Cerebellar cortex (tissue), 1 donor: Measurements from ENCODE around the gene PHLDB3.
"Not testable (repeated sequence)": the region's sequence is repeated elsewhere in the genome, so short reads cannot be mapped to it uniquely, and the experiment has no call there.

Source experiments
- DNase-seq: peaks from one replicate; pipeline ENCODE4 v3.0.0-alpha.2; 2015; ENCODE audit warnings: low spot score

PHLDB3 gene

DNA sequence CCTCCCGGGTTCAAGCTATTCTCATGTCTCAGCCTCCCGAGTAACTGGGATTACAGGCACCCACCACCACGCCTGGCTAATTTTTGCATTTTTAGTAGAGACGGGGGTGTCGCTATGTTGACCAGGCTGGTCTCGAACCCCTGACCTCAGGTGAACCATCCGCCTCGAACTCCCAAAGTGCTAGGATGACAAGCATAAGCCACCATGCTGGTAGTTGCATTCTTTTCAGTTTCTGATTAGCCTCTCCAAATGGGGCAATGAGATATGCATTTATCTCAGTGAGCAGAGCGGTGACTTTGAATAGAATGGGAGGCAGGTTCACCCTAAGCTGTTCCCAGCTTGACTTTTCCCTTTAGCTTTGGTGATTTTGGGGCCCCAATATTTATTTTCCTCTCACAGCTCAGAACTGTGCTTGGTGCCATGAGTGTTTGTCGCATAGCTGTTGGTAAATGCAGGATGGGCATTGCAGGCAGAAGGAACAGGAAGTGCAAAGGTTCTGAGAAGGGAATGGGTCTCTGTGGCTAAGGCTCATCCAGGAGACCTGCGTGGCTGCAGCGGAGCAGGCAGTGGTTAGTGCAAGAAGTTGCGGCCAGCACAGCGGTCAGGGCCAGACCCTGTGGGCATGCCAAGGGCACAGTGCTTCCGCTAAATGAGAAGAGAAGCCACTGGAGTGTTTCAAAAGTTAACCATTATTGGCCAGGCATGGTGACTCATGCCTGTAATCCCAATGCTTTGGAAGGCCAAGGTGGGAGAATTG lies 59.8 kb downstream of the PHLDB3 start:
- DNase-seq: no peak

DNA sequence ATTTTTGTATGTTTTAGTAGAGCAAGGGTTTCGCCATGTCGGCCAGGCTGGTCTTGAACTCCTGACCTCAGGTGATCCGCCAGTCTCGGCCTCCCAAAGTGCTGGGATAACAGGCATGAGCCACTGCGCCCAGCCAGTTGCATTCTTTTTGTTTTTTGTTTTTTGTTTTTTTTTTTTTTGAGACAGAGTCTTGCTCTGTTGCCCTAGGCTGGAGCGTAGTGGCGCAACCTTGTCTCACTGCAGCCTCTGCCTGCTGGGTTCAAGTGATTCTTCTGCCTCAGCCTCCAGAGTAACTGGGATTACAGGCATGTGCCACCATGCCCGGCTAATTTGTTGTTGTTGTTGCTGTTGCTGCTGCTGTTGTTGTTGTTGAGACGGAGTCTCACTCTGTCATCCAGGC lies 60.5 kb downstream of the PHLDB3 start:
- DNase-seq: not testable (repeated sequence)

DNA sequence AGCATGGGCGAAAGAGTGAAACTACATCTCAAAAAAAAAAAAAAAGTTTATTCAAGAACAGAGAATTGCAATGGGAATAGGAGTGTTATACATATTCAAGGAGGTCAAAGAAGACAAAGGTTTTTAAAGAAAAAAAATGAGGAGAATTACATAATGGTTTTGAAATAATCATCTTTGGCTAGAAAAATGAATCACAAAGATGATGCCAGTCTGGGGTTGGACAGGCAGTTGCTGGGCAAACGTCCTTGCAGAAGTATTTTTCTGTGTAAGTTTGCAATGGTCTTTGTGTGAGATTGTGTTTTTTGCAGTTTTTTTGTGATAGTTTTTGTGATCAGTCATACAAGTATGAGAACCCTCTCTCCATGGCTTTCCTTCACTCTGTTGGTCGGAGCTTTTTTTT lies 62.8 kb downstream of the PHLDB3 start:
- no peak for DNase-seq

DNA sequence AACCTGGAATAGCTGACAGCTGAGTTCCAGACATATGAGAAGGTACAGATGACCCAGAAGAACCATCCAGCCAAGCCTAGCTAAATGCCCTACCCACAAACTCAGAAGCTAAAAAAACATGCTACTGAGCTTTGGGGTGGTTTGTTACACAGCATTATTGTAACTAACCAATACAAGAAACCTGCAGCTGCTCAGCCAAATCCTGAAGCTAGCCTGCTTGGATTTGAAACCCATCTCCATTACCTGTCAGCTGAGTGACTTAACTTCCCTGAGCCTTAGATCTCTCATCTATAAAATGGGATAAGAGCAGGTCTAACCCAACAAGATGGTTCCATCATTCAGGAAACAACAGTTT lies 64.9 kb downstream of the PHLDB3 start:
- no peak for DNase-seq

DNA sequence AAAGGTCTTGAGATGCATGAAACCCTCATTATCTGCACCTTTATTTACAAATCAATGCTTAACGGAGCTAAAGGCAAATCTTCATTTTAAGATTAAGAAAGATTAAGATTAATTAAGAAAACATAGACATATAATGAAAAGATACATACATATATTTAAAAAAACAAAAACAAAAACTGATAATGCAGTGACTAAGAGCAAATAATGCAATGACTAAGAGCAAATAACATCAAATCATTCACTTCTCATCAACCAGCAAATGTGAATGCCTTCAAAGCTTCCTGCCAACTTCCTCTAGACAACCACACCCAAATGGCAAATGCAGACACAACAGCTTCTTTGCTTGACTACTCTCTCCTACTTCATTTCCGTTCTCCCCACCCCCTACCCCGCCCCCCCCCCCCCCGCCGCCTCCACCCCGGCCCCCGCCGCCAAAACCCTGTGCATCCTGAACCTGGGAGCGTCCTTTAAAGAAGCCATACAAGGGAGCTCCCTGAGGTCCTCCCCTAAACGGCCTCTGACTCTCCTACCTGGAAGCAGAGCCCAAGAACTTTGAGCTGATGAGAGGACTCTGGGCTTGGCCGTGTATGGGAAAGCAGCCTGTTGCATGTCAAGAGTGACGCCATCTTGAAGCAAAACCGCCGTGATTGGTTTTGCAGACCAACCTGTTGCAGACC lies 65.4 kb downstream of the PHLDB3 start:
- no peak for DNase-seq

DNA sequence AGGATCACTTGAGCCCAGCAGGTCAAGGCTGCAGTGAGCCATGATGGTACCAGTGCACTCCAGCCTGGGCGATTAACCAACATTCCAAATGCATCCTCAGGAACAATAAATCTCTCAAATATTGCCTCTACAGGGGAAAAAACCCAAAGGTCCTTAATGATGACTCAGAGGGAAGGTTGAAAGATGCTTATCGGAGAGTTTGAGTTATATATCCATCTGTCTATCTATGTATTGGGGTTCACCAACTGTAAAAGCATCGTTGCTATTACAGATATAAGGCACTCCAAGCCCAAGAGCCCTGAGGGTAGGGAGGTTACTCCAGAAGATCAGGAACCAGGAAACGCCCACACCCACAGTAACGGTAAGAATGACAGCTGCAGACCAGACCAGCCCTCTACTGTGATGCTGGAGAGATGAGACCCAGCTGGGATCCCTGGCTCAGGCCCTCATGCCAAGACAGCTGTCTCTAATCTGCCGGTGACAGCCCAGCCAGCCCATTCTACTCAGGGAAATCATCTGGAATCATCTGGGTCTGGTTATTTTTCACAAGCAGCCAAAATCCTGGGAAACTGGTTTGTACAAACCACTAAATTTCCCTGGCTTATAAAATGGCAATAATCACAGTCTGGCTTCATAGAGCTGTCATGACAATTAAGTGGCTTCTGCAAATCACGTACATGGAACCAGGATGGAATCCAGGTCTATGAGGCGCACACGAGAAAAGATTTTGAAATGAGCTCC lies 66.1 kb downstream of the PHLDB3 start:
- no peak for DNase-seq

DNA sequence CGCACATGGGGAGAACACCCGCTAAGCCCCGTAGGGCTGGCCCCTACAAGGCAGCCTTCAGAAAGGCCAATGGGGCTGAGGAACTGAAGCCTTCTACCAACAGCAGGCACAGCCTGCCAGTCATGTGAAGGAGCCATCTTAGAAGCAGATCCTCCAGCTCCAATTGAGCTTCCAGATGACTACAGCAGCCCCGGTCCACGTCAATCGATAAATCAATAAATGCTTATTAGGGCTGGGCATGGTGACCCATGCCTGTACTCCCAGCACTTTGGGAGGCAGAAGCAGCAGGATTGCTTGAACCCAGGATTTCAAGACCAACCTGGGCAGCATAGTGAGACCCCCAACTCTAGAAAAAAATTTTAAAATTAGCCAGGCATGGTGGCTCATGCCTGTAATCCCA lies 66.8 kb downstream of the PHLDB3 start:
- DNase-seq: no peak

DNA sequence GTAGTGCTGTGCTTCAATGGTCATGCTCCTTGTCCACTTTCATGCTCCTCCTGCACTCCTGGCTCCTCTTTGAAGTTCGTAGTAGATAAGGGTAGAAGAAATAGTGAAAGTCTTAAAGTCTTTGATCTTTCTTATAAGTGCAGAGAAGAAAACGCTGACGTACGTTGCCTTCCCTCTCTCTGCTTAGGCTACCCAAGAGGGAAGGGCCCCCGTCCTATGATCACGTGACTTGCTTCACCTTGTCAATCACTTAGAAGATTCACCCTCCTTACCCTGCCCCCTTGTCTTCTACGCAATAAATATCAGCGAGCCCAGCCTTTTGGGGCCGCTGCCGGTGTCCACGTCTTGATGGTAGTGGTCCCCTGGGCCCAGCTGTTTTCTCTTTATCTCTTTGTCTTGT lies 67.3 kb downstream of the PHLDB3 start:
- not testable (repeated sequence) for DNase-seq

DNA sequence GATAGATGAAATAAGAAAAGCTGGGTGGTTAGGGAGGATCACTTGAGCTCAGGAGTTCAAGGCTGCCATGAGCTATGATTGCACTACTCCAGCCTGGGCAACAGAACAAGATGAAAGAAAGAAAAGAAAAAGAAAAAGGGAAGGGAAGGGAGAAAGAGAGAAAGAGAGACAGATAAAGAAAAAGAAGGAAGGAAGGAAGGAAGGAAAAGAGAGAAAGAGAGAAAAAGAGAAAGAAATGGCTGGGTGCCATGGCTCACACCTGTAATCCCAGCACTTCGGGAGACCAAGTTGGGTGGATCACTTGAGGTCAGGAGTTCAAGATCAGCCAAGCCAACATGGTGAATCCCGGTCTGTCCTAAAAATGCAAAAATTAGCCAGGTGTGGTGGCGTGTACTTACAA lies 68.8 kb downstream of the PHLDB3 start:
- DNase-seq: no peak

DNA sequence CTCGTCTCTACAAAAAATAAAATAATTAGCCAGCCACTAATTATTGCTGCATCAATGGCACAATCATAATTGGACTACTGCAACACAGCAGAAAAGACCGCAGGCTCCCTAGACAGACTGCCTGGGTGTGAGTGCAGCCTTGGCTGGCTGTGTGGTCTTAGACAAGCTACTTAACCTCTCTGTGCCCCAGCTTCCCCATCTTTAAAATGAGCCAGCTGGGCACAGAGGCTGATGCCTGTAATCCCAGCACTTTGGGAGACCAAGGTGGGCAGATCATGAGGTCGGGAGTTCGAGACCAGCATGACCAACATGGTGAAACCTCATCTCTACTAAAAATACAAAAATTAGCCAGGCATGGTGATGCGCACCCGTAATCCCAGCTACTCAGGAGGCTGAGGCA lies 70.9 kb downstream of the PHLDB3 start:
- DNase-seq: no peak

DNA sequence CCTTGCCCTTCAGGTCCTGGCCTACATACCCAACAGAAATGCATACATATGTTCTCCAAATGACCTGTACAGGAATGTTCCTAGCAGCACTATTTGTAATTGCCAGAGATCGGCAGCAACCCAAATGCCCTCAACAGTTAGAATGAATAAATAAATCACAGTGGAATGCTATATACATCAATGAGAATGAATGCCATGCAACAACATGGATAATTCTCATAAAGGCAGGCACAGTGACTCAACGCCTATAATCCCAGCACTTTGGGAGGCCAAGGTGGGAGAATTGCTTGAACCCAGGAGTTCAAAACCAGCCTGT lies 71.2 kb downstream of the PHLDB3 start:
- DNase-seq: no peak

DNA sequence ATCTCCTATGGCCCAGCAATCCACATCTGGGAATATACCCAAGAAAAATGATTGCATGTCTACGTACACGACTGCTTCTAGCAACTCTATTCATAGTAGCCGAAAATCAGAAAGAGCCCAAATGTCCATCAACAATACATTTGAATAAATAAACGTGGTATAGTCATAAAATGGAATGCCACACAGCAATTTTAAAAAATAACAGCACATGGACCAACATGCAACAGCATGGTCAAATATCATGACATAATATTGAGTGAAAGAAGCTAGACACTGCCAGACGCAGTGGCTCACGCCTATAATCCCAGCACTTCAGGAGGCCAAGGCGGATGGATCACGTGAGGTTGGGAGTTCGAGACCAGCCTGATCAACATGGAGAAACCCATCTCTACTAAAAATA lies 73.6 kb downstream of the PHLDB3 start:
- DNase-seq: no peak

DNA sequence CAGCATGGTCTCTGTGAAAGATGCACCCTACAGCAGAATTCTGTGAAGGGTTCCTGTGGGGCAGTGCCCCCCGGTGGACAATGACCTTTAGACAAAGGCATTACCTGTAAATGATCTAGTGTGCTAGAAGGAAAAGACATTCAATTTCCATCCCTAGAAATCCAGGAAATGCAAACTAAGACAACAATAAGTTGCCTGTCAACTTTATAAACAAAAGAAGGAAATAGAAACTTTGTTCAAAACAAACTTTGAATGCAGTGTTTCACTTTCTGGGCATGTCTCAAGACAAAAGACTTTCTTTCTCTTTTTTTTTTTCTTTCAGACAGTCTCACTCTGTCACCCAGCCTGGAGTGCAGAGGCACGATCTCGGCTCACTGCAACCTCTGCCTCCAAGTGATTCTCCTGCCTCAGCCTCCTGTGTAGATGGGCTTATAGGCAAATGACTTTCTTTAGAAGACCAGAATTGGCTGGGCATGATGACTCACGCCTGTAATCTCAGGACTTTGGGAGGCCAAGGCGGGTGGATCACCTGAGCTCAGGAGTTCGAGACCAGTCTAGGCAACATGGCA lies 74.3 kb downstream of the PHLDB3 start:
- no peak for DNase-seq

DNA sequence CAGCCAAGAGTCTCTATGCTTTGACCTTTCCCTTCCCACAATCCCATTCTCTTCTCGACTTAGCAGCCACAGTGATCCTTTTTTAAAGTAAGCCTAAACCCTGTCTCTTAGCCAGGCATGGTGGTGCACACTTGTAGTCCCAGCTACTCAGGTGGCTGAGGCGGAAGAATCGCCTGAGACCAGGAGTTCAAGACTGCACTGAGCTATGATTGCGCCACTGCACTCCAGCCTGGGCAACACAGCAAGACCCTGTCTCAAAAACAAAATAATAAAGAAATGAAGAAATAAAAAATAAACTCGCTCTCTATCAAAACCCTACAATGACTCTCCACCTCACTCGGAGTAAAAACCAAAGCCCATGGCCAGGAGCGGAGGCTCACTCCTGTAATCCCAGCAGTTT lies 75.2 kb downstream of the PHLDB3 start:
- DNase-seq: no peak

DNA sequence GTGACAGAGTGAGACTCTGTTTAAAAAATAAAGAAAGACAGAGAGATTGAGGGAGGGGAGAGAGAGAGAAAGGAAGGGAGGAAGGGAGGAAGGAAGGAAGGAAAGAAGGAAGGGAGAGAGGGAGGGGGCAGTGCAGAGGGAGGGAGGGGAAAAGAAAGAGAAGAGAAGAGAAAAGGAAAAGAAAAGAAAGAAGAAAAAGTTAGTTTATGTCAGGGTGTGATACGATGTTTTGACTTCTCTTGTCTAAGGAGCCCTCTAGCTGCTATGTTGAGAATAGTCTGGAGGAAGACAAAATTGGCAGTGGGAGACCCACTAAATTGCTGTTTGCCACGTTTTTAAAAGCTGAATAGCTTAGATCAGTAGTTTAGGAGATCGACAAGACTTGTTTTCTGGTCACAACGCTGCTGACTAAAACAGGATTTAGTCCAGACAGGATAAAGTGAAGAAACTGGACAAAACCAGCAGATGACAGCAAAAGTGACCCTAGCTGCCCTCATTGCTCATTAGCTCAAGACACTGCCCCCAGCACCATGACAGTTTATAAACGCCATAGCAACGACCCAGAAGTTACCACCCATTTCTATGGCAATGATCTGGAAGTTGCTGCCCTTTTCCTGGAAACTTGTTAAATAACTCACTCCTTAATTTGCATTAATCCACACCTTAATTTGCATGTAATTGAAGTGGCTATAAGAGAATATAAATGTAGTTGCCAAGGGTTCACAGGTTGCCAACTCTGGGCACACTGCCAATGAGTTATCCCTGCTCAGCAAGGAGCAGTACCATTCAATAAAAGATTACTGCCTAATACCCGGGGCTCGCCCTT lies 78.8 kb downstream of the PHLDB3 start:
- DNase-seq: peak; percentile 70
